GM21526 (cell line): Measurements from ENCODE around the gene HDHD5.

Experiments
- ATAC-seq: cut with Tn5 transposase; IDR thresholded peaks from one replicate; pipeline ENCODE4 v1.9.1; 2021; ENCODE audit warnings: moderate library complexity; ENCODE audit not compliant: unreplicated experiment, low FRiP score

HDHD5 gene

GRCh38 chr22:17108256-17109112 is 50.6 kb downstream of the HDHD5 start:
- no peak for ATAC-seq

- ATAC-seq = no peak
Measured at GRCh38 chr22:17107547-17107810, 51.6 kb downstream of the HDHD5 start.

- no peak for ATAC-seq
Measured at GRCh38 chr22:17106785-17107546, 52.1 kb downstream of the HDHD5 start.

GRCh38 chr22:17106161-17106784 is 52.8 kb downstream of the HDHD5 start:
- no peak for ATAC-seq

- ATAC-seq = no peak
Measured at GRCh38 chr22:17105143-17106129, 53.6 kb downstream of the HDHD5 start.

- no peak for ATAC-seq
Measured at GRCh38 chr22:17104336-17104935, 54.6 kb downstream of the HDHD5 start.

- no peak for ATAC-seq
Measured at GRCh38 chr22:17103351-17103750, 55.7 kb downstream of the HDHD5 start.

- no peak for ATAC-seq
Measured at GRCh38 chr22:17102297-17102667, 56.8 kb downstream of the HDHD5 start.

- no peak for ATAC-seq
Measured at GRCh38 chr22:17101475-17102296, 57.4 kb downstream of the HDHD5 start.

GRCh38 chr22:17100621-17101020 is 58.5 kb downstream of the HDHD5 start:
- ATAC-seq = no peak

GRCh38 chr22:17098379-17098819 is 60.7 kb downstream of the HDHD5 start:
- ATAC-seq = no peak

- no peak for ATAC-seq
Measured at GRCh38 chr22:17097701-17098100, 61.4 kb downstream of the HDHD5 start.

GRCh38 chr22:17097062-17097461 is 62.0 kb downstream of the HDHD5 start:
- no peak for ATAC-seq

- no peak for ATAC-seq
Measured at GRCh38 chr22:17096071-17096470, 63.0 kb downstream of the HDHD5 start.

GRCh38 chr22:17095538-17095937 is 63.5 kb downstream of the HDHD5 start:
- no peak for ATAC-seq

GRCh38 chr22:17093081-17093480 is 66.0 kb downstream of the HDHD5 start:
- no peak for ATAC-seq

- ATAC-seq = no peak
Measured at GRCh38 chr22:17091851-17092250, 67.2 kb downstream of the HDHD5 start.

GRCh38 chr22:17090550-17090949 is 68.5 kb downstream of the HDHD5 start:
- ATAC-seq = no peak
